Retinal pigment epithelial cell (primary cell): Measurements from ENCODE around the gene NAGLU.
A peak's percentile ranks its signal among the peaks of the same experiment; 100 is the strongest.

Experiments used
- DNase-seq: peaks from one replicate; pipeline ENCODE4 v3.0.0-alpha.2; 2010; ENCODE audit warnings: low read depth
- H3K4me3 ChIP-seq: 2 replicates; pipeline ENCODE4 v1.5.1; 2011; ENCODE audit warnings: mild to moderate bottlenecking, low read length, control low read depth, moderate library complexity
- CTCF ChIP-seq: conservative IDR thresholded peaks from 2 replicates; pipeline ENCODE4 v1.5.1; 2011; ENCODE audit warnings: low read depth, low read length, control low read depth, inconsistent platforms

The NAGLU gene

GRCh38 chr17:42520540-42520951, 15.5 kb upstream of the NAGLU start:
- DNase-seq = no peak
- peak; percentile 32 for TF ChIP-seq CTCF
- H3K4me3 ChIP-seq = no peak overlapping the region

- no peak overlapping the region for H3K4me3 ChIP-seq
- no peak for TF ChIP-seq CTCF
- DNase-seq = no peak
These were observed 15.0 kb upstream of the NAGLU start for GRCh38 chr17:42521036-42521435.

GRCh38 chr17:42521666-42522262, 14.3 kb upstream of the NAGLU start:
- no peak for DNase-seq
- no peak overlapping the region for H3K4me3 ChIP-seq
- TF ChIP-seq CTCF = no peak

GRCh38 chr17:42522263-42522790, 13.7 kb upstream of the NAGLU start:
- no peak for TF ChIP-seq CTCF
- no peak for DNase-seq
- H3K4me3 ChIP-seq = no peak overlapping the region

GRCh38 chr17:42522798-42523278, 13.2 kb upstream of the NAGLU start:
- no peak for TF ChIP-seq CTCF
- no peak for DNase-seq
- no peak overlapping the region for H3K4me3 ChIP-seq

GRCh38 chr17:42525221-42525620, 10.8 kb upstream of the NAGLU start:
- no peak for TF ChIP-seq CTCF
- DNase-seq = no peak

GRCh38 chr17:42526031-42526444, 10.0 kb upstream of the NAGLU start:
- DNase-seq = no peak
- no peak for TF ChIP-seq CTCF
- H3K4me3 ChIP-seq = no peak overlapping the region

More at GRCh38 chr17:42525221-42525620, 10.8 kb upstream of the NAGLU start:
- no peak overlapping the region for H3K4me3 ChIP-seq
